ENCODE measurements around the gene TUBGCP2.

Gene TUBGCP2

DNA sequence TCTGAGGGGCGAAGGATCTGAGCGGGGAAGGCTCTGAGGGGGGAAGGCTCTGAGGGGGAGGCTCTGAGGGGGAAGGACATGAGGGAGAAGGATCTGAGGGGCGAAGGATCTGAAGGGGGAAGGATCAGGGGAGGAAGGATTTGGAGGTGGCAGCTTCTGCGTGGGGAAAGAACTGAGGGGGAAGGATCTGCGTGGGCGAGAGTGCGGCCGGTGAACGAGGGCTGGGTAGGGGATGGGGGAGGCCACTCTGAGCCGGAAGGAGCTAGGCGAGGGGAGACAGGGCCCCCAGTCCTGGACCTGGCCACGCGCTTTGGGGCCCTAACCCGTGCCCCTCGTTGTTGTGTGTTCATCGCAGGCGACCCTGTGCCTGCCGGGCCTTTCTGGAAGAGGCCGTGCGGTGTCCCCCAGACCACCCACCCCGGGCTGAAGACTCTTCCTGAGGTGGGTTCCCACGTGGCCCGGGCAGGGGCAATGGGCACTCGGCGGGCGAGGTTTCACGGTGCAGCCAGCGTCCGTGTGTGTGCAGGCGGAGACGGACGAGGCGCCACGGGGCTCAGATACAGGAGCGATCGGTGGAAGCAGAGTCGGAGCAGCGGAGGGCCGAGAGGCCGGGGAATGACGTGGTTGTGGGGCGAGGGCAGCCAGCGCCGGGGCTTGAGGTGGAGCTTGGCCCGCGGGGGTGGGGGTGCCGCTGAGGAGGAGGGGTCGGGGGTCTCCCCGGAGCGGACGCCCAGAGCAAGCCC, 26.0 kb upstream of the TUBGCP2 start:
- no peak for DNase-seq
- peaks cover 9% of the 10 kb centered on the region for H3K36me3 Mint-ChIP-seq (ENCODE audit: low read depth)
- TF ChIP-seq, protein P1, sequence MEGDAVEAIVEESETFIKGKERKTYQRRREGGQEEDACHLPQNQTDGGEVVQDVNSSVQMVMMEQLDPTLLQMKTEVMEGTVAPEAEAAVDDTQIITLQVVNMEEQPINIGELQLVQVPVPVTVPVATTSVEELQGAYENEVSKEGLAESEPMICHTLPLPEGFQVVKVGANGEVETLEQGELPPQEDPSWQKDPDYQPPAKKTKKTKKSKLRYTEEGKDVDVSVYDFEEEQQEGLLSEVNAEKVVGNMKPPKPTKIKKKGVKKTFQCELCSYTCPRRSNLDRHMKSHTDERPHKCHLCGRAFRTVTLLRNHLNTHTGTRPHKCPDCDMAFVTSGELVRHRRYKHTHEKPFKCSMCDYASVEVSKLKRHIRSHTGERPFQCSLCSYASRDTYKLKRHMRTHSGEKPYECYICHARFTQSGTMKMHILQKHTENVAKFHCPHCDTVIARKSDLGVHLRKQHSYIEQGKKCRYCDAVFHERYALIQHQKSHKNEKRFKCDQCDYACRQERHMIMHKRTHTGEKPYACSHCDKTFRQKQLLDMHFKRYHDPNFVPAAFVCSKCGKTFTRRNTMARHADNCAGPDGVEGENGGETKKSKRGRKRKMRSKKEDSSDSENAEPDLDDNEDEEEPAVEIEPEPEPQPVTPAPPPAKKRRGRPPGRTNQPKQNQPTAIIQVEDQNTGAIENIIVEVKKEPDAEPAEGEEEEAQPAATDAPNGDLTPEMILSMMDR (IDR thresholded peaks at IDR 0.05) = no peak
- H3K27me3 Mint-ChIP-seq (ENCODE audit: low read depth, poor library complexity) = peaks cover 7% of the 10 kb centered on the region
- H3K27ac Mint-ChIP-seq = no peak overlapping the region
- H3K4me3 Mint-ChIP-seq = peak overlapping the region; percentile 76
- H3K9me3 Mint-ChIP-seq = peaks cover 39% of the 10 kb centered on the region
- H3K4me1 Mint-ChIP-seq = no peaks in the 10 kb centered on the region

DNA sequence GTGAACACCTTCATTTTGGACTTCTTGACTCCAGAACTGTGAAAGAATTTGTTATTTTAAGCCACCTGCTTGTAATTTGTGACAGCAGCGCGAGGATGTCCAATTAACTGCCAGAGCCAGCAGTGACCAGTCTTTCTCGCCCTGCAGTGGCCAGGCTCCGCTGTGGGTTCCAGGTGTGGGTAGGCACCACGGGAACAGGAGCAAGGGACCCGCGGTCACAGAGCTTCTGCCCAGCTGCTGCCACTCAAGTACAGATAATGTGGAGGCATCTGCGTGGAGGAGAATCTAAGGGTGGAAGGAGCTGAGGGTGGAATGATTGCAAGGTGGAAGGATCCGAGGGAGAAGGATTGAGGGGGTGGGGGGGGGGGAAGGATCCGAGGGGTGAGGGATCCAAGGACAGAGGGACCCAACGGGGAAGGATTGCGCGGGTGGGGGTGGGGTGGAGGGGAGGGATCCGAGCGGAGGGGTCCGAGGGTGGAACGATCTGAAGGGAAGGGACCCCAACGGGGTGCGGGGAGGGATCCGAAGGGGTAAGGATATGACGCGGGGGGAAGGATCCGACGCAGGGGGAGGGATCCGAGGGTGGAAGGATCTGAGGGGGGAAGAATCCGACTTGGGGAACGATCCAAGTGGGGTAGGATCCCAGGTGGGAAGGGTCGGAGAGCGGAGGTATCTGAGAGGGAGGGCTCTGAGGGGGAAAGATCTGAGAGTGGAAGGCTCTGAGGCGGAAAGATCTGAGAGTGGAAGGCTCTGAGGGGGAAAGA, 24.4 kb upstream of the TUBGCP2 start:
- H3K36me3 Mint-ChIP-seq (ENCODE audit: low read depth) = peaks cover 9% of the 10 kb centered on the region
- H3K27ac Mint-ChIP-seq = no peak overlapping the region
- no peak for DNase-seq
- H3K4me3 Mint-ChIP-seq = peak overlapping the region; percentile 11
- peaks cover 23% of the 10 kb centered on the region for H3K27me3 Mint-ChIP-seq (ENCODE audit: low read depth, poor library complexity)
- no peaks in the 10 kb centered on the region for H3K4me1 Mint-ChIP-seq
- peaks cover 39% of the 10 kb centered on the region for H3K9me3 Mint-ChIP-seq
- TF ChIP-seq, protein P1 (IDR thresholded peaks at IDR 0.05) = no peak

DNA sequence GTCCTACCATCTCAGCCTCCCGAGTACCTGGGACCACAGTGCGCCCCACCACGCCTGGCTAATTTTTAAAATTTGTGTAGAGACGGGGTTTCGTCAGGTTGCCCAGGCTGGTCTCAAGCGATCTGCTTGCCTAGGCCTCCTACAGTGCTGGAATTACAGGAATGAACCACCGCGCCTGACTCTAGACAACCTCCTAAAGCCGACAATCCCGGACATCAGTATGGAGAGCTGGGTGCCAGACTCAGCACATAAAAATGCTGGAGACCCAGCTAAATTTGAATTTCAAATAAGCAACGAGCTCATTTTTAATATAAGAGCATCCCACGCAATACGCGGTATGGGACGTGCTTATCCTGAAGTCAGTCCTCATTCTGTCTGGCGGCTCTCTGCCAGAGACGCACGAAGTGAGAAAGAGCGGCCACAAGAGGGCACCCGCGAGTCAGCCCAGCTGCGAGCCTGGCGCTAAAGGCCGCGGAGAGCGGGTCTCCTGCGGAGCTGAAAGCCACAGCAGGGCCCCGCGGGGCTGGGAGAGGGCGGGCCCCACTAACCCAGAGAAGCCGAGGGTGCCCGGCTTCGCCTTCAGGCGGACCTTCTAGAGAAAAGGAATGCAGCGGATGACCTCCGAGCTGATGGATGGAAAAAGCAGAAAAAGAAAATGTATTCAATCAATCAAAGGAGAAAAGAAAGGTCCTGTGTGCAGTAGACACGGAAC, 21.0 kb upstream of the TUBGCP2 start:
- peaks cover 57% of the 10 kb centered on the region for H3K27me3 Mint-ChIP-seq (ENCODE audit: low read depth, poor library complexity)
- H3K27ac Mint-ChIP-seq = no peak overlapping the region
- TF ChIP-seq, protein P1 (IDR thresholded peaks at IDR 0.05) = peak; percentile 99
- peaks cover 15% of the 10 kb centered on the region for H3K4me1 Mint-ChIP-seq
- peaks cover 9% of the 10 kb centered on the region for H3K36me3 Mint-ChIP-seq (ENCODE audit: low read depth)
- H3K4me3 Mint-ChIP-seq = no peak overlapping the region
- H3K9me3 Mint-ChIP-seq = peaks cover 39% of the 10 kb centered on the region
- peak; percentile 94 for DNase-seq

DNA sequence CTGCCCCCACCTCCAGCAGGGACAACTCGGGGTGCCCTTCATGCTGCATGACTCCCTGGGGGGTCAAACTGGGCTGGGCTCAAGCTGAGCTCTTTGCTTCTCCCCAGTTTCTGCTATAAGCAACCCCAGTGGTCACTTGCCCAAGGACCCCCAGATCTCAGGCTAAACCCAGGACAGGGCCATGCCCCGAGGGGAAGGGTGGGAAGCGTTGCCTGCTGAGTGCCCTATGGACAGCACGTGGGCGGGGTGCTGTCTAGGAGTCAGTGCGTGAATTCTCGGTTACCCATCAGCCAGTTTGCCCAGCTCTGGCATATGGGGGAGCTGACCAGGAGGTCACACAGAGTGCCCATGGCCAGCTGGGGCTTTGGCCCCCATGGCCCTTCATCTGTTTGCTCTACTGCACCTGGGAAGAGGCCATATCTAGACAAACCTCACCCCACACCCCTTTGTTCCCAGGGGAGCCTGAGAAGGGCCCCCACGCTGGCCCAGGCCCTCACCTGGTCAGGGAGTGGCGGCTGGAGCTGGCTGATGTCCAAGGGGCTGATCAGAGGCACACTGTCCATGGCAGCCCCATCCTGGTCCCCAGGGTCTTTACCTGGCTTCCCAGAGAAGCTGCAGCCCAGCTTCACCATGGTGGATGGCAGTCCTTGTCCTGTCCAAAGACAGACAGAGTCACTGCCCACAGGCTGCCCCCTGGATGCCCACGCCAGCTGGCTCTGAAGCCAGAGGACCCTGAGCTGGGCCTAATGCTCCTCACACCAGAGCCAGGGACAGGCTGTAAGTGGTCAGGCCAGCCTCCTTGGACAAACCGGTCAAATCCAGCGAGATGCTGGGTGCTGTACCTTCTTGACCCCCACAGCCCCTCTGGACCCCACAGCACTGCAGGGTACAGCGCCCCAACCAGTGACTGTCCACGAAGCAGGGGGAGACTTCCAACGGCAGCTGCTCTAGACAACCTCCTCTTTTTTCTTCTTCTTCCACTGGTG, 20.0 kb upstream of the TUBGCP2 start:
- peaks cover 59% of the 10 kb centered on the region for H3K27me3 Mint-ChIP-seq (ENCODE audit: low read depth, poor library complexity)
- peaks cover 33% of the 10 kb centered on the region for H3K9me3 Mint-ChIP-seq
- DNase-seq = no peak
- TF ChIP-seq, protein P1 (IDR thresholded peaks at IDR 0.05) = no peak
- no peak overlapping the region for H3K4me3 Mint-ChIP-seq
- peaks cover 15% of the 10 kb centered on the region for H3K4me1 Mint-ChIP-seq
- no peak overlapping the region for H3K27ac Mint-ChIP-seq
- H3K36me3 Mint-ChIP-seq (ENCODE audit: low read depth) = peaks cover 9% of the 10 kb centered on the region

DNA sequence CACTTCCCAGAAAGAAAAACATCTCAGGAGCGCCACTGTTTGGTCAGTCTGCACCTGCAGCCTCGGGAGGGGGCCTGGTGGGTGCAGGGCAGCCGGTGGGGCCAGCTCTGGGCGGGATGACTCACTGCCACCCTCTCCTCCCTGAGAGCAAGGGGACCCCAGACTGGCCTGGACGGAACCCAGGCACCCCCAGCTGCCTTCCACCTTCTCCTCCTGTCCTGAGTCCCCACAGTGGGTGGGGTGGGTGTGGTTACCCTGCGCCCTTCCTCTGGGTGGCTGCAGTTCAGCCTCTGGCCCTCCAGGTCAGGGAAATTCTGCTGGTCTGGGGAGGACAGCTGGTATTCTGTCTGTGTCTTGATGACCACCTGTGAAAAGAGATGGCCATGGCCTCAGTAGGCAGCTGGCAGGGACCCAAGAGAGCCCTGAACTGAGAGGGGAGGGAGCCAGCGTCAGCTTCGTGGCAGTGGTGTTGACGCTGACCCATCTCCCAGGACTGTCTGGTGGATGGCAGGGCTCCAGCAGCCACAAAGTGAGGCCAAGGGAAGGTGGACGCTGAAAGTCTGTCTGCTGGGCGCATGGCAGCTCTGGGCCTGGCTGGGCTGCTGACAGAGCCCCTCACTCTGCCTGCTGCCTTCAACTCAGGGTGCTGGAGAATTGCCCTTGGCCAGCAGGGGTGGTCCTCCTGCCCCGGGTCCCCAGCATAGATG, 19.1 kb upstream of the TUBGCP2 start:
- Mint-ChIP-seq H3K4me1 (peaks cover 15% of the 10 kb centered on the region), H3K27me3 (ENCODE audit: low read depth, poor library complexity) (peaks cover 59% of the 10 kb centered on the region), H3K27ac (no peak overlapping the region), H3K9me3 (peaks cover 26% of the 10 kb centered on the region), H3K4me3 (no peak overlapping the region), H3K36me3 (ENCODE audit: low read depth) (peaks cover 9% of the 10 kb centered on the region)
- no peak for DNase-seq
- TF ChIP-seq, protein P1 (IDR thresholded peaks at IDR 0.05) = no peak
